Measurements from ENCODE around the gene DIP2A. TPM values are rescaled to one million over a fixed set of nuclear protein-coding genes. Genes with fewer than 3 reads are reported as not detected.

The DIP2A gene
- 19.2 and 20.9 TPM in 2 replicates for total RNA-seq

GRCh38 chr21:46458315-46459023 is at the start of gene DIP2A:
Gene DIP2A, plus strand, starts transcription at chr21:46458891. Its CDS starts 241 bp downstream, at chr21:46459132.

GRCh38 chr21:46604975-46605766 is 146.5 kb downstream of the DIP2A start, which contains the start of gene S100B:
Gene S100B, minus strand, starts transcription at chr21:46605082. Its CDS starts 2,667 bp downstream, at chr21:46602415.

Other genes starting within 250 kb of the DIP2A start
- gene LSS, start 230.1 kb upstream of the DIP2A start, total RNA-seq = 41.6 and 58.9 TPM in 2 replicates
- gene MCM3AP, start 173.3 kb upstream of the DIP2A start, total RNA-seq = 53.3 and 197 TPM in 2 replicates
- 11.1 and 16.3 TPM in 2 replicates for gene YBEY, start 172.5 kb upstream of the DIP2A start, total RNA-seq
- 2.5 and 6.9 TPM in 2 replicates for gene C21orf58, start 135.0 kb upstream of the DIP2A start, total RNA-seq
- gene PCNT, start 134.7 kb upstream of the DIP2A start, total RNA-seq = 16.6 and 24.5 TPM in 2 replicates
- gene S100B, start 146.2 kb downstream of the DIP2A start, total RNA-seq = 0.28 TPM in 1 of 2 replicates, not detected in the other
- gene PRMT2, start 176.8 kb downstream of the DIP2A start, total RNA-seq = 153 and 177 TPM in 2 replicates